Measurements from ENCODE around the gene CD93.

CD93 gene

GRCh38 chr20:23034721-23035671, 51.1 kb downstream of the CD93 start, which contains the start of gene SSTR4:
TSS of gene SSTR4 (plus strand) at chr20:23035312. CDS start at chr20:23035484, 172 bp downstream.
- TF ChIP-seq FOXP2 (optimal IDR thresholded peaks at IDR 0.05; ENCODE audit: borderline replicate concordance, extremely low read depth, extremely low read length, insufficient read depth), result no peak
- no peak for TF ChIP-seq TAF1 (IDR thresholded peaks at IDR 0.05; ENCODE audit: borderline replicate concordance, insufficient read depth, low read length)
- TF ChIP-seq SIN3A (IDR thresholded peaks at IDR 0.05; ENCODE audit: borderline replicate concordance, insufficient read depth, low read length), result no peak
- TF ChIP-seq REST (IDR thresholded peaks at IDR 0.05; ENCODE audit: insufficient read depth in 1 of 2, low read depth in 2 of 2, low read length in 2 of 2), result no peak
- no peak for TF ChIP-seq POLR2AphosphoS5 (IDR thresholded peaks at IDR 0.05; ENCODE audit: low read depth, low read length)

GRCh38 chr20:23033918-23034317, 52.2 kb downstream of the CD93 start:
- TF ChIP-seq POLR2AphosphoS5 (IDR thresholded peaks at IDR 0.05; ENCODE audit: low read depth, low read length), result no peak
- no peak for TF ChIP-seq SIN3A (IDR thresholded peaks at IDR 0.05; ENCODE audit: borderline replicate concordance, insufficient read depth, low read length)
- TF ChIP-seq REST (IDR thresholded peaks at IDR 0.05; ENCODE audit: insufficient read depth in 1 of 2, low read depth in 2 of 2, low read length in 2 of 2), result no peak
- no peak for TF ChIP-seq FOXP2 (optimal IDR thresholded peaks at IDR 0.05; ENCODE audit: borderline replicate concordance, extremely low read depth, extremely low read length, insufficient read depth)
- no peak for TF ChIP-seq TAF1 (IDR thresholded peaks at IDR 0.05; ENCODE audit: borderline replicate concordance, insufficient read depth, low read length)

- TF ChIP-seq SIN3A (IDR thresholded peaks at IDR 0.05; ENCODE audit: borderline replicate concordance, insufficient read depth, low read length) (no peak), TAF1 (IDR thresholded peaks at IDR 0.05; ENCODE audit: borderline replicate concordance, insufficient read depth, low read length) (no peak), POLR2AphosphoS5 (IDR thresholded peaks at IDR 0.05; ENCODE audit: low read depth, low read length) (no peak), REST (IDR thresholded peaks at IDR 0.05; ENCODE audit: insufficient read depth in 1 of 2, low read depth in 2 of 2, low read length in 2 of 2) (no peak), FOXP2 (optimal IDR thresholded peaks at IDR 0.05; ENCODE audit: borderline replicate concordance, extremely low read depth, extremely low read length, insufficient read depth) (no peak)
These were observed 53.4 kb downstream of the CD93 start for GRCh38 chr20:23032750-23033078.

GRCh38 chr20:23032056-23032749, 53.9 kb downstream of the CD93 start:
- no peak for TF ChIP-seq REST (IDR thresholded peaks at IDR 0.05; ENCODE audit: insufficient read depth in 1 of 2, low read depth in 2 of 2, low read length in 2 of 2)
- TF ChIP-seq SIN3A (IDR thresholded peaks at IDR 0.05; ENCODE audit: borderline replicate concordance, insufficient read depth, low read length), result no peak
- no peak for TF ChIP-seq FOXP2 (optimal IDR thresholded peaks at IDR 0.05; ENCODE audit: borderline replicate concordance, extremely low read depth, extremely low read length, insufficient read depth)
- TF ChIP-seq TAF1 (IDR thresholded peaks at IDR 0.05; ENCODE audit: borderline replicate concordance, insufficient read depth, low read length), result no peak
- no peak for TF ChIP-seq POLR2AphosphoS5 (IDR thresholded peaks at IDR 0.05; ENCODE audit: low read depth, low read length)
